Superior temporal gyrus (tissue), 1 donor: ENCODE measurements around the gene TST.
A peak's percentile ranks its signal among the peaks of the same experiment; 100 is the strongest.

Source experiments
- DNase-seq: peaks from one replicate; pipeline ENCODE4 v3.0.0-alpha.2; 2016; ENCODE audit errors: extremely low spot score

Gene TST

GRCh38 chr22:36982136-36982535, 37.1 kb downstream of the TST start:
- DNase-seq: no peak

- no peak for DNase-seq
Measured at GRCh38 chr22:36981247-36981775, 37.9 kb downstream of the TST start.

- DNase-seq: no peak
Measured at GRCh38 chr22:36979016-36979910, 40.0 kb downstream of the TST start.

GRCh38 chr22:36977947-36978660, 41.1 kb downstream of the TST start:
- peak; percentile 95 for DNase-seq

GRCh38 chr22:36977401-36977861, 41.8 kb downstream of the TST start:
- no peak for DNase-seq

DNA sequence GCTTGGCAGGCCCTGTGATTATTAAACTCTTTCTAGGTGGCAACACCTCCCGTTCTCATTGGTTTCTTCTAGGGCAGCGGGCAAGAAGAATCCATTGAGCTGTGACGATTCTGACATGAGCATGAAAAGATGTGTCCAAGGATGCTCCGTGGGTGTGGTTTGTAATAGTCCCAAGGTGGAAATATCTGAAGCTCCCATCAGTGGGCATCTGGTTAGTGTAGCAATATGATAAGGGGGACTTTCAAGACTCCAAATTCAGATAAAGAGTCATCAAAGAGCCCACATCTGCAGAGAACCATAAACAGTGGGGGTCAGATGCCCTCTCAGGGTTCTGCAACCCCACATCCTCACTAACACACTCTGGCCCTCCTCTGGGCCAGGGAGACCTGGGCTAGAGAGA, 42.6 kb downstream of the TST start:
- DNase-seq: no peak

GRCh38 chr22:36971341-36972125, 47.7 kb downstream of the TST start:
- DNase-seq: no peak

DNA sequence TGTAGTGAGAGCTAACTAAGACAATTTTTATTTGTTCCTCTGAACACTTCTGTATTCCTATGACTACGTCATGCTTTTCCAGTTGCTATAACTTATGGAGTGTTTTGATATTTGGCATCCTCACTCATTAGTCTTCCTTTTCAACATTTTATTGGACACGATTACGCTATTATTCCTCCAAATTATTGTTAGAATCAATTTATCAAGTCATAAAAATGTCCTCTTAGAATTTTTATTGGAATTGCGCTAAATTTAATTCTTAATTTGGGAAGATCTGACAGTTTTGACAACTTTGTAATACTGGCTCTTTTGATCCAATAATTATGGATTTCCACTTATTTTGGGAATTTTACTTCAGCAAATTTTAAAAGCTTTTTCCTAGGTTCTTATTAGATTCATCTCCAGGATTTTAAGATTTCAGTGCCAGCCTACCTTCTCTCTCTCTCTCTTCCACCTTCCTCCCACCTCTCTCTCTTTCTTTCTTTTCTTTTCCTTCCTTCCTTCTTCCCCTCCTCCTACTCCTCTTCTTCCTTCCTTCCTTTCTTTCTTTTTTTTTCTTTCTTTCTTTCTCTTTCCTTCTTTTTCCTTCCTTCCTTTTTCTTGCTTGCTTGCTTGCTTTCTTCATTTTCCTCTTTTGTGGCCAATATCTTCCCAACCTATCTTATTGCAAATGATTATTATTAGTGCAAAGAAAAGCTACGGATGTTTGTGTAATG, 50.8 kb downstream of the TST start:
- no peak for DNase-seq

- no peak for DNase-seq
Measured at GRCh38 chr22:36966851-36967540, 52.3 kb downstream of the TST start.

GRCh38 chr22:36965696-36966095, 53.6 kb downstream of the TST start:
- no peak for DNase-seq

DNA sequence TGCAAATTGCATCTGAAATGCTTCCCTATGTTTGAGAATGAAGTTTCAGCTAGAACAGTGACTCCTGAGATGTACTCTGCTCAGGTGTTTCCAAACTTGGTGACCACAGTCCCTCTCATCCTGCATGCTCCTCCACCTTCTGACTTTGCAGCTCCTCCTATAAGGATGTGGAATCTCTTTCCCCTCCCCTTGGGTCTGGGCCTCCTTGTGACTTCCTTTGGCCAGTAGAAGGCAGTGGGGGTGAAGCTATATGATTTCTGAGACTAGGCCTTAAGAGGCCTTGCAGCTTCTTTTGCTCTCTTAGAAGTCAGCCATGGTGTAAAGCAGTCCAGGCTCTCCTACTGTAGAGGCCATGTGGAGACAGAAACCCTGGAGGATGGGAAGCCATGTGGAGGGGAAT, 55.1 kb downstream of the TST start:
- no peak for DNase-seq

DNA sequence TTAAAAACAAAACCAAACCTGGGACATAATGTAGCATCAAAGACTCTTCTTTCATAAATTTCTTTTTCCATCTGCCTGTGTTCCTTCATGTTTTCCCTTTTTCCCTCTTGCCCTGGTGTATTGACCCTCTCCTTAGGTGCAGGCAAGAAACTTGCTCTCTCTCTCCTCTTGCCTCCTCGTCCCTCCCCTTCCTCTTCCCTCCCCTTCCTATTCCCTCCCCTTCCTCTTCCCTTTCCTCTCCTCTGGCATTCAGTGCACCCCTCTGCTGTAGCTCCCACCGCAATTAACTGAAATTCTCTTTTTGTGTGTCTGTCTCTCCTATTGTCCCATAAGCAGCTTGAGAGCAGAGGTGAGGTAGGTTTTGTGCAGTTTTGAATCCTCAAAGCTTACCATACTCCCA, 55.9 kb downstream of the TST start:
- DNase-seq: no peak

- no peak for DNase-seq
Measured at GRCh38 chr22:36961626-36962025, 57.6 kb downstream of the TST start.
